ENCODE measurements around the gene RGS2. TPM values are rescaled to one million over a fixed set of nuclear protein-coding genes. Genes with fewer than 3 reads are reported as not detected.

The RGS2 gene
- polyA plus RNA-seq, 1 of the 3 experiments (the other 2 are of a cell fraction): 47.1 TPM

DNA sequence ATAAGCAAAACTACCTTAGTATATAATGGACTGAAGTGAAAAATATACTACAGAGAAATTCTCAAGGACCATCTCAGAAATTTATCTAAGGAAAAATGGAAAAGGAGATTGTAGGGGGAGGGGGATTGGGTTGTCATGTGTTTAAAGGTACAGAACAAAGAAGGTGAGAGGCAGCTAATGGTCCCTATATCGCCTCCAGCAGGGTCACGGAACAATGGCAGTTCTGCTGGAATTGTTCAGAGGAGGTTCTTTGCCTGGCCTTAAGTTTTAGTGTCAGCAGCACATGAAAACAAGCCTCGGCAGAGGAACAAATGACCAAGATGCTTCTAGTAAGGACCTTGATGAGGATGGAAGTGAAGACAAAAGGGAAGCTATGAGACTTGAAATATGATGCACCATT, 42.0 kb upstream of the RGS2 start (continued):
- no peak for TF ChIP-seq FOXJ3 (CRISPR knock-in tag; IDR thresholded peaks at IDR 0.05)

DNA sequence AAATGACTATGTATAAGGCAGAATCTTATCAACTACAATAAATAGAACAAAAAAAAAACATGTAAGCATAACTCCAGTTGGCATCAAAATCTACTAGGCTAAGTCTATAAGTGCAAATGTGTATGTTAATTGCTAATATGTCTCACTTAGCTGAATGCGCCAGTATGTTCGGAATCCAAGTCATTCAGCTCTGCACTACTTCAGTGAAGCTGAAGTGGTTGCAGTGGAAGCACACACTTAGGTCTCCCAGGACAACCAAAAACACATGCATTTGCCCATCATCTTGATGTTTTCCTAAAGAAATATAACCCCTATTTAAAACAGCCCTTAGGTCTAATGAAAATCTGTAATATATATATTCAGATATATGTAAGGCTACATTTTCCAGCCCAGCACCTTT, 41.0 kb upstream of the RGS2 start:
- no peaks in the 10 kb centered on the region for H4K20me1 ChIP-seq (ENCODE audit: insufficient read depth)

More for the DNA sequence above, 41.0 kb upstream of the RGS2 start:
- DNase-seq: no peak
- no peak overlapping the region for H3K27ac ChIP-seq (ENCODE audit: low read depth in 2 of 2, low read length in 1 of 2)
- no peaks in the 10 kb centered on the region for H3K36me3 ChIP-seq (replicated peaks in 1 of 2; ENCODE audit: control insufficient read depth in 1 of 2, insufficient read depth in 2 of 2, low read length in 1 of 2)
- no peaks in the 10 kb centered on the region for H3K27me3 ChIP-seq (ENCODE audit: insufficient read depth)
- TF ChIP-seq NFIC (IDR thresholded peaks at IDR 0.05; ENCODE audit: borderline replicate concordance): no peak
- TF ChIP-seq YY1 (IDR thresholded peaks at IDR 0.05; ENCODE audit: low read depth): no peak
- no peak for TF ChIP-seq FOSL2 (IDR thresholded peaks at IDR 0.05; ENCODE audit: borderline replicate concordance, low read depth)
- TF ChIP-seq, protein P1, sequence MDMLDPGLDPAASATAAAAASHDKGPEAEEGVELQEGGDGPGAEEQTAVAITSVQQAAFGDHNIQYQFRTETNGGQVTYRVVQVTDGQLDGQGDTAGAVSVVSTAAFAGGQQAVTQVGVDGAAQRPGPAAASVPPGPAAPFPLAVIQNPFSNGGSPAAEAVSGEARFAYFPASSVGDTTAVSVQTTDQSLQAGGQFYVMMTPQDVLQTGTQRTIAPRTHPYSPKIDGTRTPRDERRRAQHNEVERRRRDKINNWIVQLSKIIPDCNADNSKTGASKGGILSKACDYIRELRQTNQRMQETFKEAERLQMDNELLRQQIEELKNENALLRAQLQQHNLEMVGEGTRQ (IDR thresholded peaks at IDR 0.05; ENCODE audit: borderline replicate concordance, low read depth, low read length): no peak
- no peak for TF ChIP-seq ELF1 (IDR thresholded peaks at IDR 0.05)
- no peak for TF ChIP-seq GATA2 (CRISPR knock-in tag; IDR thresholded peaks at IDR 0.05)
- TF ChIP-seq IRF3 (IDR thresholded peaks at IDR 0.05; ENCODE audit: low read depth, low read length): no peak
- no peak for TF ChIP-seq MXI1 (IDR thresholded peaks at IDR 0.05; ENCODE audit: low read depth, low read length)
- no peak for TF ChIP-seq RAD21 (IDR thresholded peaks at IDR 0.05; ENCODE audit: low read length)
- TF ChIP-seq CHD2 (IDR thresholded peaks at IDR 0.05; ENCODE audit: low read length, partially characterized antibody): no peak
- no peak for TF ChIP-seq EP300 (IDR thresholded peaks at IDR 0.05; ENCODE audit: borderline replicate concordance in 1 of 2, low read depth in 1 of 2, low read length in 1 of 2)
- no peak for TF ChIP-seq REST (IDR thresholded peaks at IDR 0.05; ENCODE audit: low read depth, low read length)
- no peak for TF ChIP-seq FOXM1 (IDR thresholded peaks at IDR 0.05; ENCODE audit: low read depth)
- TF ChIP-seq NRF1 (IDR thresholded peaks at IDR 0.05; ENCODE audit: low read depth, low read length): no peak
- TF ChIP-seq GABPA (IDR thresholded peaks at IDR 0.05; ENCODE audit: low read depth): no peak
- TF ChIP-seq RXRA (IDR thresholded peaks at IDR 0.05; ENCODE audit: borderline replicate concordance, low read depth): no peak
- TF ChIP-seq PBX3 (IDR thresholded peaks at IDR 0.05): no peak
- TF ChIP-seq SMC3 (IDR thresholded peaks at IDR 0.05; ENCODE audit: low read depth, low read length): no peak
- H2AFZ ChIP-seq (ENCODE audit: low read depth): no peak overlapping the region
- no peaks in the 10 kb centered on the region for H3K79me2 ChIP-seq (ENCODE audit: insufficient read depth)
- peaks cover 18% of the 10 kb centered on the region for H3F3A ChIP-seq (replicated peaks; ENCODE audit: insufficient read depth)
- ChIA-PET POLR2A (no interaction called here), CTCF (interaction anchor here (1.0 kb wide), 1 partner anchor 35 kb away, joined by 3 read pairs; no protein-coding TSS in a partner anchor)
- no peak overlapping the region for H3K9ac ChIP-seq
- H3K9me3 ChIP-seq: no peaks in the 10 kb centered on the region
- no peak overlapping the region for H3K4me3 ChIP-seq (ENCODE audit: low read depth in 2 of 2, low read length in 1 of 2)
- peaks cover 4 to 7% of the 10 kb centered on the region in 2 experiments; a peak in 2 of 4 replicates for H3K4me1 ChIP-seq (ENCODE audit: control insufficient read depth in 1 of 2, insufficient read depth in 2 of 2, low read depth in 1 of 2, low read length in 1 of 2)
- H3K9me2 ChIP-seq: no peaks in the 10 kb centered on the region
- H3K4me2 ChIP-seq: no peak overlapping the region
- 97% methylated on average over 2 of the region's 2 CpGs for WGBS (ENCODE audit: low lambda C conversion rate)
